ENCODE data around the gene SLC17A7.

- TF ChIP-seq CTCF (IDR thresholded peaks at IDR 0.05) = no peak
- TF ChIP-seq POLR2A (IDR thresholded peaks at IDR 0.05) = no peak
Observed at GRCh38 chr19:49432141-49433073, 8.9 kb downstream of the SLC17A7 start.

Data from lower leg skin (tissue), 3 donors.